ENCODE measurements around the gene ELAVL1.
"Not testable (repeated sequence)": the region's sequence is repeated elsewhere in the genome, so short reads cannot be mapped to it uniquely, and the experiment has no call there.

The ELAVL1 gene

GRCh38 chr19:8044018-8044417 is 38.6 kb upstream of the ELAVL1 start:
- TF ChIP-seq, protein P1, sequence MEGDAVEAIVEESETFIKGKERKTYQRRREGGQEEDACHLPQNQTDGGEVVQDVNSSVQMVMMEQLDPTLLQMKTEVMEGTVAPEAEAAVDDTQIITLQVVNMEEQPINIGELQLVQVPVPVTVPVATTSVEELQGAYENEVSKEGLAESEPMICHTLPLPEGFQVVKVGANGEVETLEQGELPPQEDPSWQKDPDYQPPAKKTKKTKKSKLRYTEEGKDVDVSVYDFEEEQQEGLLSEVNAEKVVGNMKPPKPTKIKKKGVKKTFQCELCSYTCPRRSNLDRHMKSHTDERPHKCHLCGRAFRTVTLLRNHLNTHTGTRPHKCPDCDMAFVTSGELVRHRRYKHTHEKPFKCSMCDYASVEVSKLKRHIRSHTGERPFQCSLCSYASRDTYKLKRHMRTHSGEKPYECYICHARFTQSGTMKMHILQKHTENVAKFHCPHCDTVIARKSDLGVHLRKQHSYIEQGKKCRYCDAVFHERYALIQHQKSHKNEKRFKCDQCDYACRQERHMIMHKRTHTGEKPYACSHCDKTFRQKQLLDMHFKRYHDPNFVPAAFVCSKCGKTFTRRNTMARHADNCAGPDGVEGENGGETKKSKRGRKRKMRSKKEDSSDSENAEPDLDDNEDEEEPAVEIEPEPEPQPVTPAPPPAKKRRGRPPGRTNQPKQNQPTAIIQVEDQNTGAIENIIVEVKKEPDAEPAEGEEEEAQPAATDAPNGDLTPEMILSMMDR (IDR thresholded peaks at IDR 0.05; ENCODE audit: control insufficient read depth, extremely low read depth, insufficient read depth), result no peak
- DNase-seq (ENCODE audit: low read depth), result no peak
- H3K4me3 ChIP-seq (ENCODE audit: low read depth, low read length), result no peak overlapping the region

DNA sequence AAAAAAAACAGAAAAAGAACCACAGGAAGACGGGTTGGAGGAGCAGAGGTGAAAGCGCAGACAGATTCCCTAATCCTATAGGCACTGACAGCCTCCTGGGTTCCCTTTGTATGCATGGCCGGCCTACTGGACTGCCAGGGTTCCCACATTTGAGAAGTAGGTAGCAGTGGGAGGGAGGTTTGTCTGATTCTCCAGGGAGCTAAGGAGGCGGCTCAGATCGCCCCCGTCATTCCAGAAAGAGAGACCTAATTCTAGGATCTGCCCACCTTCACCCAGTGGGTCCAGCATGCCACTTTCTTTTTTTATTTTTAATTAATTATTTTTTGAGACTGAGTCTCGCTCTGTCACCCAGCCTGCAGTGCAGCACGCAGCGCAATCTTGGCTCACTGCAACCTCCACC is 37.5 kb upstream of the ELAVL1 start:
- TF ChIP-seq, protein P1 (IDR thresholded peaks at IDR 0.05; ENCODE audit: control insufficient read depth, extremely low read depth, insufficient read depth), result no peak
- no peak overlapping the region for H3K4me3 ChIP-seq (ENCODE audit: low read depth, low read length)
- DNase-seq (ENCODE audit: low read depth), result no peak

DNA sequence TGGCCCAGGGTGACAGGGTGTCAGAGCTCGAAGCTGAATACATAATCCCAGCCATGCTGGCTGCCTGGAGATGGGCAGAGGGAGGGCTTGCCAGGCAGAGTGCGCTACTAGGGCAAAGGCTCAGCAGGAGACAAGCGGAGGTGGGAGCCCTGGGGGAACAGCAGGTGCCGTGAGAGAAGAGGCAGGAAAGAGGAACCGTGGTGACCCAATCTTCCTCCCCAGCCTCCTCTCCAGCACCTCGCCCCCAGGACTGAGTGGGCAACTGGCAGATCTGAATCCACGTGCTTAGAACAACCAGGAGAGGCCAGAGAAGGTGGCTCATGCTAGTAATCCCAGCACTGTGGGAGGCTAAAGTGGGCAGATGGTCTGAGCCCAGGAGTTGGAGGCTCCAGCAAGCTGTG is 36.1 kb upstream of the ELAVL1 start:
- DNase-seq (ENCODE audit: low read depth), result no peak
- TF ChIP-seq, protein P1 (IDR thresholded peaks at IDR 0.05; ENCODE audit: control insufficient read depth, extremely low read depth, insufficient read depth), result no peak
- H3K4me3 ChIP-seq (ENCODE audit: low read depth, low read length), result no peak overlapping the region

- DNase-seq (ENCODE audit: low read depth), result no peak
- no peak overlapping the region for H3K4me3 ChIP-seq (ENCODE audit: low read depth, low read length)
- TF ChIP-seq, protein P1 (IDR thresholded peaks at IDR 0.05; ENCODE audit: control insufficient read depth, extremely low read depth, insufficient read depth), result no peak
Measured at GRCh38 chr19:8039231-8039630, 33.8 kb upstream of the ELAVL1 start.

DNA sequence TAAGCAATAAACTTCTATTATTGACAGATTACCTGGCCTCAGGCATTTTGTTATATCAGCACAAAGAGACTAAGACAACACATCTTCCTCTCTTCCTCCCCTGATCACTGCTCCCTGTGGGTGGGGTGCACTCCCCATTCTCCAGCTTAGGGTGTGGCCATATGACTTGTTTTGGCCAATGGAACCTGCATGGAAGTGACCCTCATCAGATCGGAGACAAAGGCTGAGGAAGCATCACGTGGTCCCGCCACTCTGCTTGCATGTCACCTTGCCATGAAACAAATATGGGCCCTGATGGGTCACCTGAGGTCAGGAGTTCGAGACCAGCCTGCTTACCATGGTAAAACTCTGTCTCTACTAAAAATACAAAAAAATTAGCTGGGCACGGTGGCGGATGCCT is 33.4 kb upstream of the ELAVL1 start:
- TF ChIP-seq, protein P1 (IDR thresholded peaks at IDR 0.05; ENCODE audit: control insufficient read depth, extremely low read depth, insufficient read depth), result no peak
- no peak overlapping the region for H3K4me3 ChIP-seq (ENCODE audit: low read depth, low read length)
- no peak for DNase-seq (ENCODE audit: low read depth)

DNA sequence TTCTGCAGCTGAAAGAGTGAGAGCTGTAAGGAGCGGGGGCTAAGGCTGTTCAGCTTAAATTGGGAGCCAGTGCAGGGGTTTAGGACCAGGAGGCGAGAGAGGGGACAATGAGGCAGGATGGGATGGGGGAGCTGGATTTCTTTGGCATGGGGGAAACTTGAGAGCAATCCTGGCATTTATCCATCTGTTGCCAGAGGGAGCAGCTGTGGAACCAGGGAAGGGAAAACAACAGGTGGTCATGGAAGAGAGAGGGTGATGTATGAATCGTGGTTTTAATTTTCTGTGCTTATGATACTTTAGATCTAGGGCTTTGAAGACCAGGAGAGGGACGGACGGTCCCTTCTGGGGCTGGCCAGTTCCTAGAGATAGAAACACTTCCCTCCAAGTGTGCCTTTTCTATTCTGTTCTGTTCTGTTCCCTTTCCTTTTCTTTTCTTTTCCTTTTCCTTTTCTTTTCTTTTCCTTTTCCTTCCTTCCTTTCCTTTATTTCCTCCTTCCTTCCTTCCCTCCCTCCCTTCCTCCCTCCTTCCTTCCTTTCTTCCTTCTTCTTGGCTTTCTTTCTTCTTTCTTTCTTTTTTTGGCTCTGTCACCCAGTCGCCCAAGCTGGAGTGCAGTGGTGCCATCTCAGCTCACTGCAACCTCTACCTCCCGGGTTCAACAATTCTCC is 31.1 kb upstream of the ELAVL1 start:
- DNase-seq (ENCODE audit: low read depth), result no peak
- TF ChIP-seq, protein P1 (IDR thresholded peaks at IDR 0.05; ENCODE audit: control insufficient read depth, extremely low read depth, insufficient read depth), result no peak
- H3K4me3 ChIP-seq (ENCODE audit: low read depth, low read length), result no peak overlapping the region

DNA sequence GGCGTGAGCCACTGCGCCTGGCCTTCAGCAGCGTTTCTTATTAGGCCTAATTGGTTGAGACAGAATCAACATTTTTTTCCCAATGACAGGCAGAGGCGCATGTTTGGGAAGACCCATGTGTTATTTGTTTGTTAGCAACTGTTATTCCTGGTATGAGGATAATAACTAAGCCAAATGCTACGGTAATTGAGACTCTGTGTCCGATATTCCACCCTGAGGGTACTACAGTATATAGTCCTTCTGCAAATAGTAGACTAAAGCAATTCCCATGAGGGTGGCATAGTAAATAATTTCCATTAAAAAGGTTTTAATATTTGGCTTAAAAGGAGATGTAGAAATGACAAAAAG is 28.7 kb upstream of the ELAVL1 start:
- TF ChIP-seq, protein P1 (IDR thresholded peaks at IDR 0.05; ENCODE audit: control insufficient read depth, extremely low read depth, insufficient read depth), result no peak
- no peak for DNase-seq (ENCODE audit: low read depth)
- H3K4me3 ChIP-seq (ENCODE audit: low read depth, low read length), result no peak overlapping the region

DNA sequence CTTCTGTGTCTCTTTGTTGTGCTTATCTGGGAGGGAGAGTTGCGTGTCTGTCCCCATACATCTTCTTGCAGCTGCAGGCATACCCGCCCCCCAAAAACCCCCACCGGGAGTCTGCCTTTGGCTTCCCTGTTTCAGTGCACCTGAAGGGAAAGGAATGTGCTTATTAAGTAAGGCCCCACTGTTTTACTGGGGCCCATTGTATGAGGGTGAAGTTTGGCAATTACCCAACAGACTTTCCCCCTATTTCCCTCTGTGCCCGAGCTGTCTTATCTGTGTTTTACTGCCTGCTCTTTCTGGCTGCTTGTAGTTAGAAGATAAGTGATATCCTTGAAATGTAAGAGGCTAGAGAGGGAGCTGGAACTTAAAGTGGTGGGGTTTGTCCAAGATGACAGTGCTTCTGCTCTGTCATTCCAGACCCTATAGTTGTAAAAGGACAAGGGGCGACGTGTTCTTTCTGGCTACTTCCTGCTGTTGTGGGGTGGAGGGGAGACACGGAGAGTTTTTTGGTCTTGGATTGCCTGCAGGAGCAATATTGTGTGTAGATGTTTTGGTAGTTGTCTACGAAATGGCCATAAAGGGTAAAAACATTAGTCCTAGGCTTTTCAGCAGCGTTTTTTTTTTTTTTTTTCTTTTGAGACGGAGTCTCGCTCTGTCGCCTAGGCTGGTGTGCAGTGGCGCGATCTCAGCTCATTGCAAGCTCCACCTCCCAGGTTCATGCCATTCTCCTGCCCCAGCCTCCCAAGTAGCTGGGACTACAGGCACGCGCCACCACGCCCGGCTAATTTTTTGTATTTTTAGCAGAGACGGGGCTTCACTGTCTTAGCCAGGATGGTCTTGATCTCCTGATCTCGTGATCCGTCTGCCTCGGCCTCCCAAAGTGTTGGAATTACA is 28.1 kb upstream of the ELAVL1 start:
- DNase-seq (ENCODE audit: low read depth); H3K4me3 ChIP-seq (ENCODE audit: low read depth, low read length): not testable (repeated sequence)

Measured in LNCaP clone FGC (cell line).